SK-N-MC (cell line): ENCODE data around the gene EIF2A.
A peak's percentile ranks its signal among the peaks of the same experiment; 100 is the strongest.
"Not testable (repeated sequence)": the region's sequence is repeated elsewhere in the genome, so short reads cannot be mapped to it uniquely, and the experiment has no call there.

ENCODE experiments used
- DNase-seq: peaks from one replicate; pipeline ENCODE4 v3.0.0-alpha.2; 2011; ENCODE audit warnings: low read depth, low spot score
- H3K27ac ChIP-seq: fragments of 200-600 bp; sonication (generic); 2 replicates; pipeline ENCODE4 v1.5.1; 2016; ENCODE audit warnings: mixed run types
- H3K36me3 ChIP-seq: fragments of 200-600 bp; sonication (generic); 2 replicates; pipeline ENCODE4 v1.6.1; 2017; ENCODE audit warnings: antibody characterized with exemption, low read length, mixed read lengths; ENCODE audit not compliant: insufficient read depth
- H3K4me3 ChIP-seq: fragments of 200-600 bp; sonication (generic); 2 replicates; pipeline ENCODE4 v1.5.1; 2016
- H3K9ac ChIP-seq: fragments of 200-600 bp; sonication (generic); 2 replicates; pipeline ENCODE4 v1.8.0; 2017; ENCODE audit warnings: mixed run types, mixed read lengths; ENCODE audit not compliant: insufficient read length
- H3K9me3 ChIP-seq: fragments of 200-600 bp; sonication (generic); 2 replicates; pipeline ENCODE4 v1.6.1; 2017; ENCODE audit warnings: low read depth, mild to moderate bottlenecking, antibody characterized with exemption, low read length, moderate library complexity, mixed read lengths
- EZH2 ChIP-seq: fragments of 200-600 bp; sonication (generic); IDR thresholded peaks from one replicate; pipeline ENCODE4 v1.6.1; 2017; ENCODE audit warnings: antibody characterized with exemption
- FOXP2 ChIP-seq: optimal IDR thresholded peaks from 2 replicates; pipeline ENCODE3; 2011; ENCODE audit warnings: mild to moderate bottlenecking, moderate library complexity; ENCODE audit not compliant: insufficient read depth; ENCODE audit errors: extremely low read length, control extremely low read depth
- POLR2AphosphoS5 ChIP-seq: IDR thresholded peaks from 2 replicates; pipeline ENCODE4 v1.6.1; 2012; ENCODE audit warnings: mild to moderate bottlenecking, low read depth, low read length, borderline replicate concordance

EIF2A gene

GRCh38 chr3:150582620-150583019 is 36.0 kb downstream of the EIF2A start:
- TF ChIP-seq EZH2 (no peak), FOXP2 (no peak), POLR2AphosphoS5 (no peak)
- Histone ChIP-seq H3K9ac (no peak overlapping the region), H3K27ac (no peak overlapping the region), H3K4me3 (no peak overlapping the region), H3K36me3 (peaks cover 75% of the 10 kb centered on the region), H3K9me3 (no peaks in the 10 kb centered on the region)
- DNase-seq = no peak

DNA sequence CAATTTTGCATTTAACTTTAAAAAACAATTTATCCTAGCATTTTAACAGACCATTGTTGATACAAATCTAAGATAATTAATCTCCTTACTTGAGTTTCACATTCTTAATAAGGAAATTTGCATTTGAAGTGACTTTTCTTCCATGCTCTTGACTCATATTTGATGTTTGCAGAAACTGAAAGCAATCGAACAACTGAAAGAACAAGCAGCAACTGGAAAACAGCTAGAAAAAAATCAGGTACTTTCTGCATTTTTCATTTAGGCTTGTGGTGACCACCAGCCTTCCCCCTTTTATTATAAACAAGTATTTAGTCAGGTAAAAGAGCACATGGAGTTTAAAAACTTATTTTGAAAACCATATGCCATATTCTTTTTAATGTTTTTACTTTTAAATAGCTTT is 36.4 kb downstream of the EIF2A start:
- Histone ChIP-seq H3K27ac (no peak overlapping the region), H3K36me3 (peaks cover 72% of the 10 kb centered on the region), H3K4me3 (no peak overlapping the region), H3K9ac (no peak overlapping the region), H3K9me3 (no peaks in the 10 kb centered on the region)
- TF ChIP-seq FOXP2 (no peak), POLR2AphosphoS5 (no peak), EZH2 (no peak)
- DNase-seq = no peak

- TF ChIP-seq FOXP2 = no peak
- TF ChIP-seq EZH2 = no peak
- TF ChIP-seq POLR2AphosphoS5 = no peak
- Histone ChIP-seq H3K9me3 (no peaks in the 10 kb centered on the region), H3K4me3 (no peak overlapping the region), H3K36me3 (peaks cover 36% of the 10 kb centered on the region), H3K9ac (no peak overlapping the region), H3K27ac (no peak overlapping the region)
- DNase-seq = no peak
These were observed 41.6 kb downstream of the EIF2A start for GRCh38 chr3:150588027-150588830.

GRCh38 chr3:150589759-150590158 is 43.2 kb downstream of the EIF2A start:
- no peak for DNase-seq
- no peak for TF ChIP-seq POLR2AphosphoS5
- no peak for TF ChIP-seq FOXP2
- TF ChIP-seq EZH2 = no peak
- no peak overlapping the region for H3K9ac ChIP-seq
- no peak overlapping the region for H3K27ac ChIP-seq
- H3K4me3 ChIP-seq = no peak overlapping the region
- no peaks in the 10 kb centered on the region for H3K9me3 ChIP-seq
- peaks cover 20% of the 10 kb centered on the region for H3K36me3 ChIP-seq

- no peak overlapping the region for H3K27ac ChIP-seq
- TF ChIP-seq POLR2AphosphoS5 = no peak
- no peak for TF ChIP-seq EZH2
- TF ChIP-seq FOXP2 = no peak
- no peak overlapping the region for H3K9ac ChIP-seq
- H3K4me3 ChIP-seq = no peak overlapping the region
- no peaks in the 10 kb centered on the region for H3K9me3 ChIP-seq
- no peak for DNase-seq
- H3K36me3 ChIP-seq = no peaks in the 10 kb centered on the region
These were observed 47.6 kb downstream of the EIF2A start for GRCh38 chr3:150594150-150594549.

GRCh38 chr3:150597646-150598045 is 51.1 kb downstream of the EIF2A start:
- TF ChIP-seq POLR2AphosphoS5 = no peak
- TF ChIP-seq FOXP2 = no peak
- no peak for TF ChIP-seq EZH2
- Histone ChIP-seq H3K36me3 (no peaks in the 10 kb centered on the region), H3K27ac (no peak overlapping the region), H3K9me3 (no peaks in the 10 kb centered on the region), H3K4me3 (no peak overlapping the region), H3K9ac (no peak overlapping the region)
- no peak for DNase-seq

DNA sequence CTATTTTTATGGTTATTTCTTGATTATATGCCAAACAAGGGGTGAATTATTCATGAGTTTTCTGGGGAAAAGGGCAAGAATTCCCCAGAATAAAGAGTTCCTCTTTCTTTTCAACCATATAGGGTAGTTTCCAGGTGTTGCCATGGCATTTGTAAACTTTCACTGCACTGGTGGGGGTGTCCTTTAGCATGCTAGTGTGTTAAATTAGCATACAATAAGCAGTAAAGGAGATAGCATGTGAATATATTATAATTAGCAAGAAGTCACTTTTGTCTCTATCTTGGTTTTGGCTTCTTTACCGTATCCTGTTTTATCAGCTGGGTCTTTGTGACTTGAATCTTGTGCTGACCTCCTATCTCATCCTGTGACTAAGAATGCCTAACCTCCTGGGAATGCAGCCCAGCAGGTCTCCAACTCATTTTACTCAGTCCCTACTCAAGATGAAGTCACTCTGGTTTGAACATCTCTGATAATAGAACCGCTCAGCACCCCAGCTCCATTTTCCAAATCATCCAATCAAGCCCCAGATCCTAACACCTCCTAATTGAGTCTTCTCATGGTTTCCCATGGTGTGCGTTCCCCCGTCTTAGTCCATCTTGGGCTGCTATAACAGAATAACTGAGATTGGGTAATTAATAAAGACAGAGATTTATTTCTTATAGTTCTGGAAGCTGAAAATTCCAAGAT is 53.2 kb downstream of the EIF2A start:
- no peak for DNase-seq
- no peak for TF ChIP-seq EZH2
- no peak for TF ChIP-seq FOXP2
- TF ChIP-seq POLR2AphosphoS5 = no peak
- H3K36me3 ChIP-seq = no peaks in the 10 kb centered on the region
- no peaks in the 10 kb centered on the region for H3K9me3 ChIP-seq
- 0 out of 2 replicates have a peak overlapping the region, but pooled peaks have one; percentile 18 for H3K27ac ChIP-seq
- H3K9ac ChIP-seq = no peak overlapping the region
- no peak overlapping the region for H3K4me3 ChIP-seq

- not testable (repeated sequence) for H3K9me3 ChIP-seq, H3K4me3 ChIP-seq, H3K9ac ChIP-seq, DNase-seq, H3K27ac ChIP-seq
- peaks cover 10% of the 10 kb centered on the region for H3K36me3 ChIP-seq
These were observed 54.3 kb downstream of the EIF2A start for GRCh38 chr3:150600647-150601530.
